ENCODE data around the gene STON2. TPM values are rescaled to one million over a fixed set of nuclear protein-coding genes. Genes with fewer than 3 reads are reported as not detected.

The STON2 gene
- polyA plus RNA-seq, 2 of the 4 experiments (the other 2 are of a cell fraction), result 0.53 to 1.3 TPM

DNA sequence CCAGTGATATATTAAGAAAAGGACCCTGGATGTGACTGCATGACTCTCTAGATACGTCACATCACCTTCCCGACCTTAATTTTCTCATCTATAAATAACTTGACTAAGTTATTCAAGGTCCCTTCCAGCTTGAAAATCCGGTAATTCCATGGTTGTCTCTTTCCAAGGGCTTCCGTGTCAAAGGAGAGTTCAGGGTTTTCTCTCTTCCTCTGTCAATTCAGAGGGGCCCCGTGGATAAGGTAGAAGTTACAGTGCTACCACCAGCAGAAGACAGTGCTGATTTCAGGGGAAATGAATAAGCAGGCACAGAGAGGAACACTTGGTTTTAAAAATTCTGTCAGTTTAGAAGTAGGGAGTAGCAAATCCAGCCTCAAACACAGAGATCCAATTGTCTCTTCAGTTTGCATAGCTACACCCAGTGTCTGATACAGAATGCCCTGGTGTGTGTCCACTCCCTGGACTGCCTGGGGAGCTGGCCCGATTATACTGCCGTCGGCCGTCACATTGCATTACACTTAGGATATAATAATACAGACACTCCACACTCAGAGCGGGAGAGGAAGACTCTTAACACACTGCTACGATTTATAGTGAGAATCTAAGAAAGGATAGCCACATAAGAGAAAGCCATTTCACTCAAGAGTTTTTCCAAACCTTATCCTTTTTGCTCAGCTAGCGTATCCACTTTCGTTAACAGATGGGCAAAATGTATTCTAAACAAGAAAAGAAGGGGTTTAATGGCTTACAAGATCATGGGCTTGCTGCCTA, 124.6 kb downstream of the STON2 start:
- Histone ChIP-seq H3K9me3 (no peaks in the 10 kb centered on the region), H3K4me1 (no peaks in the 10 kb centered on the region), H3K4me3 (no peak overlapping the region), H3K27ac (no peak overlapping the region), H3K4me2 (no peak overlapping the region)
- ChIA-PET POLR2A (no interaction called here), CTCF (interaction anchor here (1.2 to 2.7 kb wide), 2 partner anchors 177 to 180 kb away, joined by 6 to 17 read pairs; no protein-coding TSS in a partner anchor)
- ATAC-seq, result no peak
- DNase-seq (ENCODE audit: low read depth in 1 of 2, low spot score in 1 of 2), result no peak
- no peak for TF ChIP-seq TFCP2L1 (CRISPR knock-in tag; IDR thresholded peaks at IDR 0.05)
- no peak for TF ChIP-seq ZC3H11A (IDR thresholded peaks at IDR 0.05)
- TF ChIP-seq SMC3 (IDR thresholded peaks at IDR 0.05), result no peak
- no peak for TF ChIP-seq RARB (CRISPR knock-in tag; IDR thresholded peaks at IDR 0.05)
- no peak for TF ChIP-seq GATA3 (IDR thresholded peaks at IDR 0.05; ENCODE audit: borderline replicate concordance)
- no peak for TF ChIP-seq ZSCAN20 (CRISPR knock-in tag; IDR thresholded peaks at IDR 0.05)
- TF ChIP-seq ZFP36 (IDR thresholded peaks at IDR 0.05; ENCODE audit: borderline replicate concordance, partially characterized antibody), result no peak
- TF ChIP-seq EHF (CRISPR knock-in tag; IDR thresholded peaks at IDR 0.05), result no peak
- no peak for TF ChIP-seq HDAC2 (IDR thresholded peaks at IDR 0.05)
- TF ChIP-seq, protein P1, sequence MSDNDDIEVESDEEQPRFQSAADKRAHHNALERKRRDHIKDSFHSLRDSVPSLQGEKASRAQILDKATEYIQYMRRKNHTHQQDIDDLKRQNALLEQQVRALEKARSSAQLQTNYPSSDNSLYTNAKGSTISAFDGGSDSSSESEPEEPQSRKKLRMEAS (IDR thresholded peaks at IDR 0.05), result no peak
- FAIRE-seq, result no peak
- 73% methylated on average over 13 of the region's 13 CpGs for WGBS (ENCODE audit: missing lambda C conversion rate)

DNA sequence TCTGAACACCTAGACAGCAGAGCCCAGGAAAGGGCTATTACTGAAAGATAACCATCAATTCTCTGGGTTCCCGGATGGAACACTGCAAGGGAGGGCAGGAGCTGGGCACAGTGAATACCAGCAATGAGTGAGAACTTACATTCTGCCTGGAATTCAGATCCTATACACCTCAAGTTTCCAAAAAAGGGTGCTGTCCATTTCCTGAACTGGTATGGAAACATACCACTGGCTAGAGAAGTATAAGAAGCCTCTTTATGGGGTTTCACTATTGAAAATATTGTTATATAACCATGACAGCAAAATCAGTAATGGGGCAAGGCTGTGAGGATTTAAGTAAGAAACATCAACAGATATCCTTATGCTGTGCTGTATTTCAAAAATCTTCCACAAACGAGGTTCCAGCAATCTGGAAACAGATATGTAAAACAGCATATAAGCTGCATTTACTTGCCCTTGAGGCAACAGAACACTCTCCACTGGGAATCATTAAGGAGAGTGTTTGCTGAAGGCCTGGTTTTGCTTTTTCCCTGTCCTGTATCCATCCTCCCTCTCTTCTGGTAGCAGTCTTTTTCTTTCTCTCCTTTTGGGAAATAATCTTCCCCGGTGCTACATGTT, 126.1 kb downstream of the STON2 start:
- ATAC-seq (no peak), DNase-seq (ENCODE audit: low read depth in 1 of 2, low spot score in 1 of 2) (no peak), FAIRE-seq (no peak)
- 33% methylated on average over 3 of the region's 3 CpGs for WGBS (ENCODE audit: missing lambda C conversion rate)
- Histone ChIP-seq H3K4me3 (no peak overlapping the region), H3K9me3 (no peaks in the 10 kb centered on the region), H3K27ac (no peak overlapping the region), H3K4me2 (no peak overlapping the region), H3K4me1 (no peaks in the 10 kb centered on the region)
- no peak for TF ChIP-seq RCOR1 (IDR thresholded peaks at IDR 0.05; ENCODE audit: low read depth, low read length)
- TF ChIP-seq CHD2 (IDR thresholded peaks at IDR 0.05; ENCODE audit: low read length, partially characterized antibody), result no peak
- TF ChIP-seq RFX5 (IDR thresholded peaks at IDR 0.05), result no peak
- no peak for TF ChIP-seq TFCP2L1 (CRISPR knock-in tag; IDR thresholded peaks at IDR 0.05)
- TF ChIP-seq RARB (CRISPR knock-in tag; IDR thresholded peaks at IDR 0.05), result no peak
- TF ChIP-seq RAD21 (conservative IDR thresholded peaks at IDR 0.05 in 1 of 2, IDR thresholded peaks at IDR 0.05 in 1 of 2), result no peak
- no peak for TF ChIP-seq MAZ (IDR thresholded peaks at IDR 0.05; ENCODE audit: borderline replicate concordance, low read depth, low read length)
- no peak for TF ChIP-seq ZC3H11A (IDR thresholded peaks at IDR 0.05)
- no peak for TF ChIP-seq JUNB (IDR thresholded peaks at IDR 0.05)
- no peak for TF ChIP-seq TP53 (CRISPR knock-in tag; IDR thresholded peaks at IDR 0.05)
- no peak for TF ChIP-seq NPAS2 (CRISPR knock-in tag; IDR thresholded peaks at IDR 0.05; ENCODE audit: borderline replicate concordance)
- no peak for TF ChIP-seq MAFK (IDR thresholded peaks at IDR 0.05; ENCODE audit: partially characterized antibody)
- TF ChIP-seq EHMT2 (IDR thresholded peaks at IDR 0.05; ENCODE audit: low read depth), result no peak
- no peak for TF ChIP-seq CBX8 (IDR thresholded peaks at IDR 0.05)
- TF ChIP-seq KDM1A (IDR thresholded peaks at IDR 0.05; ENCODE audit: low read depth), result no peak
- TF ChIP-seq, protein P2, sequence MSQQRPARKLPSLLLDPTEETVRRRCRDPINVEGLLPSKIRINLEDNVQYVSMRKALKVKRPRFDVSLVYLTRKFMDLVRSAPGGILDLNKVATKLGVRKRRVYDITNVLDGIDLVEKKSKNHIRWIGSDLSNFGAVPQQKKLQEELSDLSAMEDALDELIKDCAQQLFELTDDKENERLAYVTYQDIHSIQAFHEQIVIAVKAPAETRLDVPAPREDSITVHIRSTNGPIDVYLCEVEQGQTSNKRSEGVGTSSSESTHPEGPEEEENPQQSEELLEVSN (IDR thresholded peaks at IDR 0.05; ENCODE audit: borderline replicate concordance, low read depth), result no peak
- no peak for TF ChIP-seq ZSCAN20 (CRISPR knock-in tag; IDR thresholded peaks at IDR 0.05)
- POLR2A ChIA-PET, result no interaction called here
- CTCF ChIA-PET, result interaction anchor here (0.9 to 10.4 kb wide), 4 partner anchors 18 to 191 kb away, joined by 3 to 180 read pairs (median 58); no protein-coding TSS in a partner anchor

DNA sequence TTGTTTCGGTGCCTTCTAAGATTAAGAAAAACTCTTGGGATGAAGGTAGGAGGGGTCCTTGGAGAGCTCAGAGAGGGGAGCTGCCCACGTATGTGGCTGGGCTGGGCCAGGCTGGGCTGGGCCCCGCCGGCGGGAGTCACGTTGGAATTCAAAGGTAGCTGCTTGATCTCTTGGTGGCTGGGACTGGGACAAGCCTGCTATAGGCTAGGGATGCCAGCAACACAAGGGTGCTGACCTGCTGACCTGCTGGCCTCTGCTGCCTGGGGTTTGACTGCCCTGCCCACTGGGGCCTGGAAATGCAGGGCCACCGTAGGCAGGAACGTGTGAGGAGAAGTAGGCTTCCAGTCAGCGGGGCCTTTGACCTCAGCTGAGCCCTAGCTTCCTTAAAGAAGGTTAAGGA, 126.6 kb downstream of the STON2 start:
- ChIA-PET POLR2A (no interaction called here), CTCF (interaction anchor here (1.1 to 10.4 kb wide), 3 partner anchors 18 to 192 kb away, joined by 3 to 180 read pairs (median 112); no protein-coding TSS in a partner anchor)
- 65% methylated on average over 9 of the region's 9 CpGs for WGBS (ENCODE audit: missing lambda C conversion rate)
- no peak overlapping the region for H3K4me3 ChIP-seq
- no peak for TF ChIP-seq PHF8 (IDR thresholded peaks at IDR 0.05; ENCODE audit: borderline replicate concordance, low read depth)
- TF ChIP-seq HEYL (CRISPR knock-in tag; IDR thresholded peaks at IDR 0.05), result no peak
- no peak for TF ChIP-seq JUNB (IDR thresholded peaks at IDR 0.05)
- no peak for TF ChIP-seq CHD4 (IDR thresholded peaks at IDR 0.05; ENCODE audit: borderline replicate concordance)
- TF ChIP-seq, protein P3, sequence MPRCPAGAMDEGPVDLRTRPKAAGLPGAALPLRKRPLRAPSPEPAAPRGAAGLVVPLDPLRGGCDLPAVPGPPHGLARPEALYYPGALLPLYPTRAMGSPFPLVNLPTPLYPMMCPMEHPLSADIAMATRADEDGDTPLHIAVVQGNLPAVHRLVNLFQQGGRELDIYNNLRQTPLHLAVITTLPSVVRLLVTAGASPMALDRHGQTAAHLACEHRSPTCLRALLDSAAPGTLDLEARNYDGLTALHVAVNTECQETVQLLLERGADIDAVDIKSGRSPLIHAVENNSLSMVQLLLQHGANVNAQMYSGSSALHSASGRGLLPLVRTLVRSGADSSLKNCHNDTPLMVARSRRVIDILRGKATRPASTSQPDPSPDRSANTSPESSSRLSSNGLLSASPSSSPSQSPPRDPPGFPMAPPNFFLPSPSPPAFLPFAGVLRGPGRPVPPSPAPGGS (IDR thresholded peaks at IDR 0.05), result no peak
- no peak for TF ChIP-seq NR3C1 (IDR thresholded peaks at IDR 0.05)
- no peak for TF ChIP-seq FOXS1 (CRISPR knock-in tag; IDR thresholded peaks at IDR 0.05)
- ATAC-seq (no peak), FAIRE-seq (no peak), DNase-seq (ENCODE audit: low read depth in 1 of 2, low spot score in 1 of 2) (no peak)
- no peaks in the 10 kb centered on the region for H3K9me3 ChIP-seq
- H3K4me1 ChIP-seq, result no peaks in the 10 kb centered on the region
- H3K27ac ChIP-seq, result no peak overlapping the region
- H3K4me2 ChIP-seq, result no peak overlapping the region

Data from A549 (cell line).